Fibroblast of lung (primary cell): Measurements from ENCODE around the gene FBLN1. TPM values are rescaled to one million over a fixed set of nuclear protein-coding genes. Genes with fewer than 3 reads are reported as not detected.
A peak's percentile ranks its signal among the peaks of the same experiment; 100 is the strongest.

Experiments used
- DNase-seq, 2 donors: peaks; one replicate each; pipeline versions ENCODE4 v3.0.0 to v3.0.0-alpha.2; 2010; ENCODE audit warnings: low read depth in 2 of 2
- H2AFZ ChIP-seq: 2 replicates; pipeline ENCODE4 v1.5.1; 2012; ENCODE audit warnings: low read length, control low read depth, inconsistent platforms
- H3K27ac ChIP-seq: 2 replicates; pipeline ENCODE4 v1.5.1; 2011; ENCODE audit warnings: low read length, control low read depth; ENCODE audit not compliant: insufficient read depth
- H3K27me3 ChIP-seq: 2 replicates; pipeline ENCODE4 v1.5.1; 2011; ENCODE audit warnings: mild to moderate bottlenecking, low read length; ENCODE audit not compliant: control insufficient read depth, insufficient read depth
- H3K36me3 ChIP-seq: 2 replicates; pipeline ENCODE4 v1.5.1; 2011; ENCODE audit warnings: low read length; ENCODE audit not compliant: control insufficient read depth, insufficient read depth
- H3K4me1 ChIP-seq: 2 replicates; pipeline ENCODE4 v1.5.1; 2011; ENCODE audit warnings: low read length; ENCODE audit not compliant: control insufficient read depth, insufficient read depth; ENCODE audit errors: extremely low read depth
- H3K4me2 ChIP-seq: 2 replicates; pipeline ENCODE4 v1.5.1; 2011; ENCODE audit warnings: low read length, control low read depth; ENCODE audit not compliant: insufficient read depth; ENCODE audit errors: extremely low read depth
- H3K4me3 ChIP-seq, 4 experiments: fragments of 200-600 bp in 1 of 4; sonication (generic) in 1 of 4; replicated peaks in 1 of 4; 2 replicates each; pipeline ENCODE4 v1.5.1; 2011 to 2016; ENCODE audit warnings: low read length in 4 of 4, low read depth in 3 of 4, mild to moderate bottlenecking in 3 of 4, control low read depth in 2 of 4, inconsistent platforms in 1 of 4, mixed read lengths in 1 of 4; ENCODE audit not compliant: insufficient read depth in 1 of 4; ENCODE audit errors: control extremely low read depth in 1 of 4
- H3K79me2 ChIP-seq: 2 replicates; pipeline ENCODE4 v1.5.1; 2012; ENCODE audit warnings: mild to moderate bottlenecking, low read length, inconsistent platforms; ENCODE audit not compliant: control insufficient read depth, insufficient read depth
- H3K9ac ChIP-seq: 2 replicates; pipeline ENCODE4 v1.5.1; 2011; ENCODE audit warnings: mild to moderate bottlenecking, low read length, control low read depth; ENCODE audit not compliant: insufficient read depth
- H3K9me3 ChIP-seq: 2 replicates; pipeline ENCODE4 v1.5.1; 2012; ENCODE audit warnings: low read depth, low read length; ENCODE audit not compliant: control insufficient read depth, insufficient read depth
- H4K20me1 ChIP-seq: 2 replicates; pipeline ENCODE4 v1.5.1; 2011; ENCODE audit warnings: low read length; ENCODE audit not compliant: control insufficient read depth, insufficient read depth; ENCODE audit errors: extremely low read depth
- EZH2 ChIP-seq: IDR thresholded peaks from 2 replicates; pipeline ENCODE4 v1.5.1; 2012; ENCODE audit warnings: low read length, control low read depth, mild to moderate bottlenecking; ENCODE audit errors: missing control alignments
- polyA plus RNA-seq, 2 donors: library from polyadenylated mRNA; depleted of rRNA in 1 of 2; stranded (reverse) in 1 of 2; unstranded in 1 of 2; fragments of >200 nt; gene quantifications; 2 replicates each; pipeline ENCODE4 v1.2.1, GENCODE V29; 2011 to 2012; ENCODE audit warnings: missing spikeins in 1 of 2
- total RNA-seq: library from RNA; depleted of rRNA; stranded (reverse); fragments of >200 nt; gene quantifications from 2 replicates; pipeline ENCODE4 v1.2.1, GENCODE V29; 2014
- TF ChIP-seq, protein P1 (sequence below), 2 donors: IDR thresholded peaks in 1 of 2; conservative IDR thresholded peaks in 1 of 2; 1 replicate in 1 of 2; 2 replicates in 1 of 2; pipeline ENCODE4 v1.5.1; 2011 to 2012; ENCODE audit warnings: low read length in 2 of 2, control low read depth in 1 of 2, inconsistent platforms in 1 of 2, low read depth in 1 of 2, mild to moderate bottlenecking in 1 of 2

The FBLN1 gene
- total and polyA plus RNA-seq, 2 donors (not counting 1 experiment from before 2014, with no cell fraction given), result 134 to 270 TPM

- DNase-seq, result no peak
- no peaks in the 10 kb centered on the region for H3K9me3 ChIP-seq
- H3K4me2 ChIP-seq, result peak overlapping the region; percentile 79
- no peaks in the 10 kb centered on the region for H4K20me1 ChIP-seq
- no peak for TF ChIP-seq EZH2
- TF ChIP-seq, protein P1, sequence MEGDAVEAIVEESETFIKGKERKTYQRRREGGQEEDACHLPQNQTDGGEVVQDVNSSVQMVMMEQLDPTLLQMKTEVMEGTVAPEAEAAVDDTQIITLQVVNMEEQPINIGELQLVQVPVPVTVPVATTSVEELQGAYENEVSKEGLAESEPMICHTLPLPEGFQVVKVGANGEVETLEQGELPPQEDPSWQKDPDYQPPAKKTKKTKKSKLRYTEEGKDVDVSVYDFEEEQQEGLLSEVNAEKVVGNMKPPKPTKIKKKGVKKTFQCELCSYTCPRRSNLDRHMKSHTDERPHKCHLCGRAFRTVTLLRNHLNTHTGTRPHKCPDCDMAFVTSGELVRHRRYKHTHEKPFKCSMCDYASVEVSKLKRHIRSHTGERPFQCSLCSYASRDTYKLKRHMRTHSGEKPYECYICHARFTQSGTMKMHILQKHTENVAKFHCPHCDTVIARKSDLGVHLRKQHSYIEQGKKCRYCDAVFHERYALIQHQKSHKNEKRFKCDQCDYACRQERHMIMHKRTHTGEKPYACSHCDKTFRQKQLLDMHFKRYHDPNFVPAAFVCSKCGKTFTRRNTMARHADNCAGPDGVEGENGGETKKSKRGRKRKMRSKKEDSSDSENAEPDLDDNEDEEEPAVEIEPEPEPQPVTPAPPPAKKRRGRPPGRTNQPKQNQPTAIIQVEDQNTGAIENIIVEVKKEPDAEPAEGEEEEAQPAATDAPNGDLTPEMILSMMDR (conservative IDR thresholded peaks at IDR 0.05 in 1 of 2, IDR thresholded peaks at IDR 0.05 in 1 of 2; ENCODE audit: low read depth in 1 of 2, low read length in 2 of 2), result no peak
- H3K27me3 ChIP-seq, result no peaks in the 10 kb centered on the region
- peak overlapping the region; percentile 25 for H3K27ac ChIP-seq
- peaks cover 19% of the 10 kb centered on the region for H3K79me2 ChIP-seq
- peak overlapping the region; percentile 41 to 93 (median 78) for H3K4me3 ChIP-seq
- peaks cover 2% of the 10 kb centered on the region for H3K4me1 ChIP-seq
- no peaks in the 10 kb centered on the region for H3K36me3 ChIP-seq
- no peak overlapping the region for H2AFZ ChIP-seq
- peak overlapping the region; percentile 57 for H3K9ac ChIP-seq
Measured at GRCh38 chr22:45503050-45503815, 550 bp downstream of the FBLN1 start.

- Histone ChIP-seq H2AFZ (no peak overlapping the region), H3K27me3 (no peaks in the 10 kb centered on the region), H3K4me2 (peak overlapping the region; percentile 79), H4K20me1 (no peaks in the 10 kb centered on the region), H3K9me3 (no peaks in the 10 kb centered on the region), H3K36me3 (no peaks in the 10 kb centered on the region), H3K27ac (peak overlapping the region; percentile 25), H3K4me3 (peak overlapping the region; percentile 41 to 93 (median 78)), H3K79me2 (peaks cover 19% of the 10 kb centered on the region), H3K9ac (peak overlapping the region; percentile 57), H3K4me1 (peaks cover 2% of the 10 kb centered on the region)
- TF ChIP-seq, protein P1 (conservative IDR thresholded peaks at IDR 0.05 in 1 of 2, IDR thresholded peaks at IDR 0.05 in 1 of 2; ENCODE audit: low read depth in 1 of 2, low read length in 2 of 2), result no peak
- no peak for TF ChIP-seq EZH2
- DNase-seq, result no peak
Measured at GRCh38 chr22:45503816-45504372, 1.2 kb downstream of the FBLN1 start.
